ENCODE results near the gene EMP1. TPM values are rescaled to one million over a fixed set of nuclear protein-coding genes. Genes with fewer than 3 reads are reported as not detected.

EMP1 gene
- polyA plus RNA-seq, 1 donor from 2014 or later = 0.33 TPM

DNA sequence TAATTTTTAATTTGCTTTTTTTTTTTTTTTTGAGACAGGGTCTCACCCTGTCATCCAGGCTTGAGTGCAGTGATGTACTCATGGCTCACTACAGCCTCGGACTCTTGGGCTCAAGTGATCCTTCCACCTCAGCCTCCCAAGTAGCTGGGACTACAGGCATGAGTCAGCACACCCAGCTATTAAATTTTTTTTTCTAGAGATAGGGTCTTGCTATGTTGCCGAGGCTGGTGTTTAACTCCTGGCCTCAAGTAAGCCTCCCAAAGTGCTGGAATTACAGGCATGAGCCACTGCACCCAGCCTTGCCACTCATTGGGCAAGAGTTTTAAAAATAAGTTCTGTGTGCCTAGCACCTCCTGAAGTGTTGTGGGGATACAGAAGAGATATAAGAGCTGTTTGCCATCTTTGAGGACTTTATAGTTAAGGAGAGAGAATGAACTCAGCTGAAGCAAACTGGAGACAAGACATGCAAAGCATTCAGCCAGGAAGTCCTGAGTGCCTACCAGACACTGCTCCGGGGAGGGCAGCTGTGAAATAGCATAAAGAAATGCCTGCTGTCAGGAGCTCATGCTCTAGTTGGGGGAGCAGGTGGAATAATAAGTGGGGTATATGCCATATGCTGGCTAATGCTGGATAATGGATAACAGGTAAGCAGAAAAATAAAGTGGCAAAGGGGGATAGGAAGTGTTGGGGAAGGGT lies 15.0 kb upstream of the EMP1 start:
- TF ChIP-seq SMC3 (conservative IDR thresholded peaks at IDR 0.05; ENCODE audit: poor library complexity) = no peak
- TF ChIP-seq TAF1 (IDR thresholded peaks at IDR 0.05; ENCODE audit: low read depth) = no peak
- no peak for TF ChIP-seq EP300 (conservative IDR thresholded peaks at IDR 0.05; ENCODE audit: poor library complexity, severe bottlenecking)
- TF ChIP-seq RAD21 (conservative IDR thresholded peaks at IDR 0.05) = no peak
- no peak for TF ChIP-seq POLR2AphosphoS5 (IDR thresholded peaks at IDR 0.05)
- TF ChIP-seq, protein P1, sequence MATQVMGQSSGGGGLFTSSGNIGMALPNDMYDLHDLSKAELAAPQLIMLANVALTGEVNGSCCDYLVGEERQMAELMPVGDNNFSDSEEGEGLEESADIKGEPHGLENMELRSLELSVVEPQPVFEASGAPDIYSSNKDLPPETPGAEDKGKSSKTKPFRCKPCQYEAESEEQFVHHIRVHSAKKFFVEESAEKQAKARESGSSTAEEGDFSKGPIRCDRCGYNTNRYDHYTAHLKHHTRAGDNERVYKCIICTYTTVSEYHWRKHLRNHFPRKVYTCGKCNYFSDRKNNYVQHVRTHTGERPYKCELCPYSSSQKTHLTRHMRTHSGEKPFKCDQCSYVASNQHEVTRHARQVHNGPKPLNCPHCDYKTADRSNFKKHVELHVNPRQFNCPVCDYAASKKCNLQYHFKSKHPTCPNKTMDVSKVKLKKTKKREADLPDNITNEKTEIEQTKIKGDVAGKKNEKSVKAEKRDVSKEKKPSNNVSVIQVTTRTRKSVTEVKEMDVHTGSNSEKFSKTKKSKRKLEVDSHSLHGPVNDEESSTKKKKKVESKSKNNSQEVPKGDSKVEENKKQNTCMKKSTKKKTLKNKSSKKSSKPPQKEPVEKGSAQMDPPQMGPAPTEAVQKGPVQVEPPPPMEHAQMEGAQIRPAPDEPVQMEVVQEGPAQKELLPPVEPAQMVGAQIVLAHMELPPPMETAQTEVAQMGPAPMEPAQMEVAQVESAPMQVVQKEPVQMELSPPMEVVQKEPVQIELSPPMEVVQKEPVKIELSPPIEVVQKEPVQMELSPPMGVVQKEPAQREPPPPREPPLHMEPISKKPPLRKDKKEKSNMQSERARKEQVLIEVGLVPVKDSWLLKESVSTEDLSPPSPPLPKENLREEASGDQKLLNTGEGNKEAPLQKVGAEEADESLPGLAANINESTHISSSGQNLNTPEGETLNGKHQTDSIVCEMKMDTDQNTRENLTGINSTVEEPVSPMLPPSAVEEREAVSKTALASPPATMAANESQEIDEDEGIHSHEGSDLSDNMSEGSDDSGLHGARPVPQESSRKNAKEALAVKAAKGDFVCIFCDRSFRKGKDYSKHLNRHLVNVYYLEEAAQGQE (IDR thresholded peaks at IDR 0.05; ENCODE audit: borderline replicate concordance) = no peak
- TF ChIP-seq, protein P2, sequence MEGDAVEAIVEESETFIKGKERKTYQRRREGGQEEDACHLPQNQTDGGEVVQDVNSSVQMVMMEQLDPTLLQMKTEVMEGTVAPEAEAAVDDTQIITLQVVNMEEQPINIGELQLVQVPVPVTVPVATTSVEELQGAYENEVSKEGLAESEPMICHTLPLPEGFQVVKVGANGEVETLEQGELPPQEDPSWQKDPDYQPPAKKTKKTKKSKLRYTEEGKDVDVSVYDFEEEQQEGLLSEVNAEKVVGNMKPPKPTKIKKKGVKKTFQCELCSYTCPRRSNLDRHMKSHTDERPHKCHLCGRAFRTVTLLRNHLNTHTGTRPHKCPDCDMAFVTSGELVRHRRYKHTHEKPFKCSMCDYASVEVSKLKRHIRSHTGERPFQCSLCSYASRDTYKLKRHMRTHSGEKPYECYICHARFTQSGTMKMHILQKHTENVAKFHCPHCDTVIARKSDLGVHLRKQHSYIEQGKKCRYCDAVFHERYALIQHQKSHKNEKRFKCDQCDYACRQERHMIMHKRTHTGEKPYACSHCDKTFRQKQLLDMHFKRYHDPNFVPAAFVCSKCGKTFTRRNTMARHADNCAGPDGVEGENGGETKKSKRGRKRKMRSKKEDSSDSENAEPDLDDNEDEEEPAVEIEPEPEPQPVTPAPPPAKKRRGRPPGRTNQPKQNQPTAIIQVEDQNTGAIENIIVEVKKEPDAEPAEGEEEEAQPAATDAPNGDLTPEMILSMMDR (IDR thresholded peaks at IDR 0.05; ENCODE audit: poor library complexity, severe bottlenecking) = no peak
- TF ChIP-seq EZH2 (IDR thresholded peaks at IDR 0.05; ENCODE audit: borderline replicate concordance, insufficient read depth, low read length, poor library complexity, severe bottlenecking) = no peak
- no peak for TF ChIP-seq MXI1 (conservative IDR thresholded peaks at IDR 0.05; ENCODE audit: poor library complexity, severe bottlenecking)
- Histone ChIP-seq H2AFZ (ENCODE audit: low read depth, low read length) (no peak overlapping the region), H3K9me2 (ENCODE audit: insufficient read depth, low read length) (no peaks in the 10 kb centered on the region)

DNA sequence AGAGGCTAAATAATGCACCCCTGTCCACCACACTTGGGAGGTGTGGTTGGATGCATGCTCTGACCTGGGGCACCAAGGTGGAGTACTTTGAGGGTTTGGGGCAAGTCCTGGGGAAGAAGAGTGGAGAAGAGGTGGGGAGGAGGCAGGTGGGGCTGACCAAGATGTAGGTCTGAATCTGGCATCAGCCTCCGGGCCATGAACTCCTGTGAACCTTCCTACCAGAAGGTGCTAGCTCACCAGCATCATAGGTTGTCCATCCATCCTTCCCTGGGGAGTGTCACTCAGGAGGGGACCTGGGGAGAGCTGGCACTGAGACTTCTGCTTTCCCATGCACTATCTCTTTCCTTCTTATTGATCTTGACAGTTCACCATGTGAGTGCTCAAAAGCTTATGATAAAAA lies 13.6 kb upstream of the EMP1 start:
- Histone ChIP-seq H4K20me1 (ENCODE audit: insufficient read depth) (no peaks in the 10 kb centered on the region), H3K36me3 (ENCODE audit: insufficient read depth, low read length) (no peaks in the 10 kb centered on the region), H3K9me3 (ENCODE audit: low read length) (no peaks in the 10 kb centered on the region), H3K27me3 (ENCODE audit: insufficient read depth, low read depth, low read length) (no peaks in the 10 kb centered on the region), H3K9me2 (ENCODE audit: insufficient read depth, low read length) (no peaks in the 10 kb centered on the region), H3K4me3 (ENCODE audit: low read length) (no peak overlapping the region), H3K4me2 (ENCODE audit: low read length) (no peak overlapping the region), H3K79me2 (replicated peaks; ENCODE audit: insufficient read depth, low read length) (no peaks in the 10 kb centered on the region), H3K27ac (ENCODE audit: low read length) (no peak overlapping the region), H3F3A (ENCODE audit: insufficient read depth, low read length, poor library complexity, severe bottlenecking) (no peaks in the 10 kb centered on the region), H2AFZ (ENCODE audit: low read depth, low read length) (no peak overlapping the region), H3K9ac (ENCODE audit: low read length) (no peak overlapping the region)
- no peak for TF ChIP-seq TAF1 (IDR thresholded peaks at IDR 0.05; ENCODE audit: low read depth)
- TF ChIP-seq EP300 (conservative IDR thresholded peaks at IDR 0.05; ENCODE audit: poor library complexity, severe bottlenecking) = no peak
- no peak for TF ChIP-seq RAD21 (conservative IDR thresholded peaks at IDR 0.05)
- TF ChIP-seq, protein P1 (IDR thresholded peaks at IDR 0.05; ENCODE audit: borderline replicate concordance) = no peak
- no peak for TF ChIP-seq MXI1 (conservative IDR thresholded peaks at IDR 0.05; ENCODE audit: poor library complexity, severe bottlenecking)

More for the DNA sequence above, 15.0 kb upstream of the EMP1 start:
- no peak overlapping the region for H3K9ac ChIP-seq (ENCODE audit: low read length)
- no peak overlapping the region for H3K4me3 ChIP-seq (ENCODE audit: low read length)
- no peaks in the 10 kb centered on the region for H4K20me1 ChIP-seq (ENCODE audit: insufficient read depth)
- no peak overlapping the region for H3K4me2 ChIP-seq (ENCODE audit: low read length)
- H3F3A ChIP-seq (ENCODE audit: insufficient read depth, low read length, poor library complexity, severe bottlenecking) = no peaks in the 10 kb centered on the region
- no peak overlapping the region for H3K27ac ChIP-seq (ENCODE audit: low read length)
- H3K36me3 ChIP-seq (ENCODE audit: insufficient read depth, low read length) = no peaks in the 10 kb centered on the region
- no peaks in the 10 kb centered on the region for H3K9me3 ChIP-seq (ENCODE audit: low read length)
- H3K79me2 ChIP-seq (replicated peaks; ENCODE audit: insufficient read depth, low read length) = no peaks in the 10 kb centered on the region
- no peaks in the 10 kb centered on the region for H3K27me3 ChIP-seq (ENCODE audit: insufficient read depth, low read depth, low read length)
